ENCODE data around the gene PAFAH2.

GRCh38 chr1:26034504-26035202 is 36.8 kb upstream of the PAFAH2 start:
- TF ChIP-seq USF2 (IDR thresholded peaks at IDR 0.05; ENCODE audit: low read depth, low read length) = no peak
- TF ChIP-seq USF2 (CRISPR knock-in tag; IDR thresholded peaks at IDR 0.05; ENCODE audit: borderline replicate concordance) = no peak
- no peak for TF ChIP-seq EZH2 (conservative IDR thresholded peaks at IDR 0.05; ENCODE audit: low read depth, low read length)
- TF ChIP-seq CEBPB (IDR thresholded peaks at IDR 0.05; ENCODE audit: borderline replicate concordance, low read depth, low read length) = no peak
- TF ChIP-seq POLR2A (IDR thresholded peaks at IDR 0.05; ENCODE audit: insufficient read depth in 1 of 2, low read depth in 2 of 2, low read length in 2 of 2) = no peak
- TF ChIP-seq NFE2 (CRISPR knock-in tag; IDR thresholded peaks at IDR 0.05) = no peak
- no peak for TF ChIP-seq ZBTB8A (CRISPR knock-in tag; IDR thresholded peaks at IDR 0.05; ENCODE audit: borderline replicate concordance, low read depth)
- TF ChIP-seq FOXM1 (CRISPR knock-in tag; IDR thresholded peaks at IDR 0.05) = no peak
- no peak for TF ChIP-seq CTCF (CRISPR knock-in tag; IDR thresholded peaks at IDR 0.05)
- no peak for TF ChIP-seq PAF1 (CRISPR knock-in tag; IDR thresholded peaks at IDR 0.05)
- no peak for TF ChIP-seq CREB1 (IDR thresholded peaks at IDR 0.05)
- TF ChIP-seq CREB1 (CRISPR knock-in tag; IDR thresholded peaks at IDR 0.05) = no peak
- TF ChIP-seq ZBTB7A (CRISPR knock-in tag; IDR thresholded peaks at IDR 0.05) = no peak
- TF ChIP-seq ZBTB2 (CRISPR knock-in tag; IDR thresholded peaks at IDR 0.05; ENCODE audit: low read depth) = no peak
- no peak for TF ChIP-seq MAX (IDR thresholded peaks at IDR 0.05)
